OCI-LY1 (cell line): Measurements from ENCODE around the gene NFE2L1.
"Not testable (repeated sequence)": the region's sequence is repeated elsewhere in the genome, so short reads cannot be mapped to it uniquely, and the experiment has no call there.

Experiments used
- H2AFZ ChIP-seq: fragments of 200-600 bp; sonication (generic), shearing (Covaris generic); 2 replicates; pipeline ENCODE4 v1.6.0; 2014; ENCODE audit warnings: antibody characterized with exemption, mild to moderate bottlenecking, low read length
- H3F3A ChIP-seq: fragments of 200-600 bp; sonication (generic), shearing (Covaris generic); 2 replicates; pipeline ENCODE4 v1.6.0; 2014; ENCODE audit warnings: mild to moderate bottlenecking, antibody characterized with exemption, low read length, moderate library complexity; ENCODE audit not compliant: insufficient read depth
- H3K27ac ChIP-seq: fragments of 200-600 bp; sonication (generic); 2 replicates; pipeline ENCODE4 v1.5.1; 2014; ENCODE audit warnings: low read length, mixed run types, mild to moderate bottlenecking, low read depth; ENCODE audit not compliant: poor library complexity, severe bottlenecking
- H3K27me3 ChIP-seq: fragments of 200-600 bp; sonication (generic); 2 replicates; pipeline ENCODE4 v1.6.0; 2014; ENCODE audit warnings: antibody characterized with exemption, mild to moderate bottlenecking, low read length, moderate library complexity; ENCODE audit not compliant: insufficient read depth
- H3K36me3 ChIP-seq: fragments of 200-600 bp; sonication (generic); 2 replicates; pipeline ENCODE4 v1.6.1; 2014; ENCODE audit warnings: mild to moderate bottlenecking, antibody characterized with exemption, low read length, moderate library complexity, mixed read lengths; ENCODE audit not compliant: insufficient read depth
- H3K4me1 ChIP-seq: fragments of 200-600 bp; sonication (generic); 2 replicates; pipeline ENCODE4 v1.5.1; 2014; ENCODE audit warnings: mild to moderate bottlenecking, low read length, moderate library complexity; ENCODE audit not compliant: insufficient read depth, severe bottlenecking
- H3K4me2 ChIP-seq: fragments of 200-600 bp; sonication (generic), shearing (Covaris generic); 2 replicates; pipeline ENCODE4 v1.6.1; 2014; ENCODE audit warnings: low read length
- H3K4me3 ChIP-seq: fragments of 200-600 bp; sonication (generic); 2 replicates; pipeline ENCODE4 v1.5.1; 2014; ENCODE audit warnings: low read length, low read depth, mild to moderate bottlenecking, mixed read lengths; ENCODE audit not compliant: poor library complexity, severe bottlenecking
- H3K79me2 ChIP-seq: fragments of 200-600 bp; shearing (Covaris generic); 2 replicates; pipeline ENCODE4 v1.6.1; 2016; ENCODE audit warnings: mixed run types, low read length, mixed read lengths; ENCODE audit not compliant: insufficient read depth
- H3K9ac ChIP-seq: fragments of 200-600 bp; sonication (generic), shearing (Covaris generic); 2 replicates; pipeline ENCODE4 v1.6.1; 2014; ENCODE audit warnings: mild to moderate bottlenecking, low read length, mixed read lengths
- H3K9me2 ChIP-seq: fragments of 200-600 bp; sonication (generic), shearing (Covaris generic); 2 replicates; pipeline ENCODE4 v1.6.1; 2014; ENCODE audit warnings: low read depth, mild to moderate bottlenecking, low read length, mixed read lengths
- H3K9me3 ChIP-seq: fragments of 200-600 bp; shearing (Covaris generic); 2 replicates; pipeline ENCODE4 v1.6.1; 2014; ENCODE audit warnings: low read length, mixed read lengths
- H4K20me1 ChIP-seq: fragments of 200-600 bp; sonication (generic), shearing (Covaris generic); 2 replicates; pipeline ENCODE4 v1.6.0; 2016; ENCODE audit warnings: mild to moderate bottlenecking, low read length; ENCODE audit not compliant: insufficient read depth
- CTCF ChIP-seq: fragments of 200-600 bp; sonication (generic), shearing (Covaris generic); IDR thresholded peaks from 2 replicates; pipeline ENCODE4 v1.5.1; 2017; ENCODE audit warnings: mild to moderate bottlenecking, antibody characterized with exemption, low read length, moderate library complexity, mixed read lengths
- EZH2 ChIP-seq: fragments of 200-600 bp; sonication (generic), shearing (Covaris generic); IDR thresholded peaks from 2 replicates; pipeline ENCODE4 v1.8.0; 2017; ENCODE audit warnings: borderline replicate concordance, mixed run types, mild to moderate bottlenecking, antibody characterized with exemption, low read length, moderate library complexity, mixed read lengths

The NFE2L1 gene

GRCh38 chr17:48074322-48075081, 26.3 kb downstream of the NFE2L1 start:
- H3K27ac ChIP-seq: no peak overlapping the region
- TF ChIP-seq EZH2: no peak
- peak; percentile 87 for TF ChIP-seq CTCF
- no peaks in the 10 kb centered on the region for H3K4me1 ChIP-seq
- H4K20me1 ChIP-seq: no peaks in the 10 kb centered on the region
- no peaks in the 10 kb centered on the region for H3K79me2 ChIP-seq
- H3F3A ChIP-seq: no peaks in the 10 kb centered on the region
- H3K4me3 ChIP-seq: no peak overlapping the region
- H3K9me3 ChIP-seq: no peaks in the 10 kb centered on the region
- no peak overlapping the region for H3K4me2 ChIP-seq
- peaks cover 36% of the 10 kb centered on the region; the same call in 1 of the 2 replicates for H3K36me3 ChIP-seq
- H3K27me3 ChIP-seq: no peaks in the 10 kb centered on the region
- no peaks in the 10 kb centered on the region for H3K9me2 ChIP-seq
- no peak overlapping the region for H3K9ac ChIP-seq
- H2AFZ ChIP-seq: no peak overlapping the region

- H3K4me1 ChIP-seq, H3K27me3 ChIP-seq, H3K79me2 ChIP-seq, H4K20me1 ChIP-seq, H3K9me2 ChIP-seq, H2AFZ ChIP-seq, H3K9ac ChIP-seq, H3K4me3 ChIP-seq, H3K27ac ChIP-seq, H3F3A ChIP-seq, H3K4me2 ChIP-seq, H3K9me3 ChIP-seq: not testable (repeated sequence)
- H3K36me3 ChIP-seq: peaks cover 20% of the 10 kb centered on the region; the same call in 1 of the 2 replicates
These were observed 29.0 kb downstream of the NFE2L1 start for GRCh38 chr17:48077152-48077551.

GRCh38 chr17:48081858-48082257, 33.7 kb downstream of the NFE2L1 start:
- no peaks in the 10 kb centered on the region for H4K20me1 ChIP-seq
- H3K27me3 ChIP-seq: no peaks in the 10 kb centered on the region
- no peak overlapping the region for H3K4me3 ChIP-seq
- peaks cover 7% of the 10 kb centered on the region for H3K4me1 ChIP-seq
- H3F3A ChIP-seq: no peaks in the 10 kb centered on the region
- no peaks in the 10 kb centered on the region for H3K36me3 ChIP-seq
- no peak overlapping the region for H3K27ac ChIP-seq
- H3K9me3 ChIP-seq: no peaks in the 10 kb centered on the region
- H3K9ac ChIP-seq: no peak overlapping the region
- TF ChIP-seq CTCF (no peak), EZH2 (no peak)
- H3K79me2 ChIP-seq: no peaks in the 10 kb centered on the region; the same call in 1 of the 2 replicates
- no peak overlapping the region for H3K4me2 ChIP-seq
- H2AFZ ChIP-seq: no peak overlapping the region
- H3K9me2 ChIP-seq: no peaks in the 10 kb centered on the region

- Histone ChIP-seq H3K27me3 (no peaks in the 10 kb centered on the region), H4K20me1 (no peaks in the 10 kb centered on the region), H3K27ac (no peak overlapping the region), H3K36me3 (no peaks in the 10 kb centered on the region; the same call in 1 of the 2 replicates), H3K79me2 (no peaks in the 10 kb centered on the region; the same call in 1 of the 2 replicates), H3K9me2 (no peaks in the 10 kb centered on the region), H3K9me3 (no peaks in the 10 kb centered on the region), H2AFZ (no peak overlapping the region), H3K4me2 (no peak overlapping the region), H3K9ac (no peak overlapping the region), H3F3A (no peaks in the 10 kb centered on the region), H3K4me1 (peaks cover 7% of the 10 kb centered on the region), H3K4me3 (no peak overlapping the region)
- TF ChIP-seq CTCF (no peak), EZH2 (no peak)
These were observed 36.8 kb downstream of the NFE2L1 start for GRCh38 chr17:48084932-48085331.
